Measurements from ENCODE around the gene UPK3A. TPM values are rescaled to one million over a fixed set of nuclear protein-coding genes. Genes with fewer than 3 reads are reported as not detected.

UPK3A gene
- total RNA-seq, 1 donor from 2014 or later = 0.87 TPM

DNA sequence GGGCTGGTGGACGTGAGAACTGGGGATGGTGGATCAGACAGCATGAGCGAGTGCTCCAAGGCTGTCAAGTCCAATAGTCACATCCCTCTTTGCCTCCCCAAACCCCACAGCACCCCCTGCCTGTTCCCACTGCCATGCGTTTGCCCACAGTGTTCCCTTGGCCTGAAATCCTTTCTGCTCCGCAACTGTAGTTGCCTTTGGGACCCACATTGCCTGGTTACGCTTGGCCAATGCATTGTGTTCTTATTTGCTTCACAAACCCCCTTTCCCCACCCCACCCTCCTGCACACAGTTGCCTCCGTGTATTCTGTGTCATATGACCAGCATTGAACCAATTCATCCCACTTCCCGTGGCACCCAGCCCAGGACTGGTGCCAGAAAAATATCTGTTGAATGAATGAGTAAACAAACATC lies 42.0 kb upstream of the UPK3A start:
- TF ChIP-seq CTCF (IDR thresholded peaks at IDR 0.05; ENCODE audit: unreplicated experiment) = no peak
- no peak overlapping the region for H3K27ac Mint-ChIP-seq
- no peaks in the 10 kb centered on the region for H3K36me3 Mint-ChIP-seq
- no peak overlapping the region for H3K4me3 Mint-ChIP-seq
- no peaks in the 10 kb centered on the region for H3K27me3 Mint-ChIP-seq (ENCODE audit: low read depth)
- no peaks in the 10 kb centered on the region for H3K9me3 Mint-ChIP-seq
- DNase-seq (ENCODE audit: low spot score in 2 of 2, unreplicated experiment in 2 of 2) = no peak
- peaks cover 28% of the 10 kb centered on the region for H3K4me1 Mint-ChIP-seq

- TF ChIP-seq CTCF (IDR thresholded peaks at IDR 0.05; ENCODE audit: unreplicated experiment) = no peak
- peaks cover 21% of the 10 kb centered on the region for H3K4me1 Mint-ChIP-seq
- no peaks in the 10 kb centered on the region for H3K9me3 Mint-ChIP-seq
- no peaks in the 10 kb centered on the region for H3K36me3 Mint-ChIP-seq
- DNase-seq (ENCODE audit: low spot score in 2 of 2, unreplicated experiment in 2 of 2) = no peak
- no peak overlapping the region for H3K4me3 Mint-ChIP-seq
- no peaks in the 10 kb centered on the region for H3K27me3 Mint-ChIP-seq (ENCODE audit: low read depth)
- no peak overlapping the region for H3K27ac Mint-ChIP-seq
These were observed 39.8 kb upstream of the UPK3A start for GRCh38 chr22:45244916-45245315.

DNA sequence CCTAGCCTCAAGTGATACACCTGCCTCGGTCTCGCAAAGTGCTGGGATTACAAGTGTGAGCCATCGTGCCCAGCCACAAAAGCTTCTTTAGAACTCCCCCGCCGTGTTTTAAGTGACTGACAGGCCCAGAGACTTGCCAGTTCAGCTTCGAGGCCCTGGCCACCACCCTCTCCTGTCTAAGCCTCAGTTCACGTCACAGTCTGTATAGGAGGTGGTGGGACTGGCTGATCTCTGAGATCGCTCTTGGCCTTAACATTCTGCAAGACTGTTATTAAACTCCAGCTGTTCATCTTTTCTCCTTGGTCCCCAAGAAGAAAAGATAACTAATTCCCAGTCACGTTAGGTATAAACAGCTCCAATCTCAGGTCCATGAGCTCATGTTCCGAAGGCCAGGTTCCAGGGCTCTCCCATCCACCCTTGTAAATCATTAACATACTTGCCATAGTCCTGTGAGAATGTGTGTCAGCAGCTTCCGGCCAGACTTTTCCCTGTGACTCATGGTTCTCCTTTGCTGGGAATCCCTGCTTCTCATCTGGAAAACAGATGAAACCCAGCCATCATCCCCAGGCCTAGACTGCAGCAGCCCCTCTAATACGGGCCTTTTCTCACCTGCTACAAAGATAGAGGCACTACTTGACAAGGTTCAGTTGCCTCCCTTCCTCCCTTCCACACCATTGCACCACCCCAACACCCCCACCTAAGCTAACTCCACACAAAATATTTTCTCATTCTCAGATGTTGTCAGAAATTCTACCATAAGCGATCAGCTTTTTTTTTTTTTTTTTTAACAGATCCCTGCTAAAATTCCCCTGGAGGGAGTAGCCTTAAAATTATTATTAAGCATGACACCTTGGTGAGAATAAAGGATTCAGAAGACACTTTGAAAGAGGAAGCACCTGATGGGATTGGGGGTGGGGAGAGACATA lies 38.4 kb upstream of the UPK3A start:
- no peak overlapping the region for H3K4me3 Mint-ChIP-seq
- DNase-seq (ENCODE audit: low spot score in 2 of 2, unreplicated experiment in 2 of 2) = no peak
- H3K9me3 Mint-ChIP-seq = no peaks in the 10 kb centered on the region
- H3K27ac Mint-ChIP-seq = peak overlapping the region; percentile 92
- no peaks in the 10 kb centered on the region for H3K36me3 Mint-ChIP-seq
- peaks cover 14% of the 10 kb centered on the region for H3K4me1 Mint-ChIP-seq
- TF ChIP-seq CTCF (IDR thresholded peaks at IDR 0.05; ENCODE audit: unreplicated experiment) = no peak
- no peaks in the 10 kb centered on the region for H3K27me3 Mint-ChIP-seq (ENCODE audit: low read depth)

GRCh38 chr22:45248832-45249561 lies 35.8 kb upstream of the UPK3A start:
- no peak overlapping the region for H3K4me3 Mint-ChIP-seq
- peaks cover 10% of the 10 kb centered on the region for H3K4me1 Mint-ChIP-seq
- no peak overlapping the region for H3K27ac Mint-ChIP-seq
- no peaks in the 10 kb centered on the region for H3K36me3 Mint-ChIP-seq
- H3K27me3 Mint-ChIP-seq (ENCODE audit: low read depth) = no peaks in the 10 kb centered on the region
- no peaks in the 10 kb centered on the region for H3K9me3 Mint-ChIP-seq
- no peak for TF ChIP-seq CTCF (IDR thresholded peaks at IDR 0.05; ENCODE audit: unreplicated experiment)
- no peak for DNase-seq (ENCODE audit: low spot score in 2 of 2, unreplicated experiment in 2 of 2)

GRCh38 chr22:45251825-45252224 lies 32.9 kb upstream of the UPK3A start:
- Mint-ChIP-seq H3K27ac (no peak overlapping the region), H3K9me3 (no peaks in the 10 kb centered on the region)

More at GRCh38 chr22:45251825-45252224, 32.9 kb upstream of the UPK3A start:
- DNase-seq (ENCODE audit: low spot score in 2 of 2, unreplicated experiment in 2 of 2) = no peak
- Mint-ChIP-seq H3K4me1 (peaks cover under 1% of the 10 kb centered on the region), H3K36me3 (no peaks in the 10 kb centered on the region), H3K27me3 (ENCODE audit: low read depth) (no peaks in the 10 kb centered on the region), H3K4me3 (no peak overlapping the region)
- no peak for TF ChIP-seq CTCF (IDR thresholded peaks at IDR 0.05; ENCODE audit: unreplicated experiment)

All from mesothelial cell of epicardium (in vitro differentiated cells).